GM12878 (cell line): ENCODE data around the gene ZDHHC21. TPM values are rescaled to one million over a fixed set of nuclear protein-coding genes. Genes with fewer than 3 reads are reported as not detected.

Source experiments
- BHLHE40 ChIP-seq, 2 experiments: fragments of 450-650 bp in 1 of 2; IDR thresholded peaks; 2 replicates each; pipeline ENCODE4 v1.6.1; 2011 to 2017; ENCODE audit warnings: low read depth in 2 of 2, borderline replicate concordance in 1 of 2, improper control_type of control experiment in 1 of 2, low read length in 1 of 2, mild to moderate bottlenecking in 1 of 2
- DPF2 ChIP-seq: fragments of 450-650 bp; IDR thresholded peaks from 2 replicates; pipeline ENCODE4 v1.6.1; 2017; ENCODE audit warnings: mild to moderate bottlenecking
- ETV6 ChIP-seq, 2 experiments: fragments of 450-650 bp in 1 of 2; IDR thresholded peaks in 1 of 2; conservative IDR thresholded peaks in 1 of 2; 2 replicates each; pipeline ENCODE4 v1.6.1; 2014; ENCODE audit warnings: antibody characterized with exemption in 1 of 2, borderline replicate concordance in 1 of 2, low read depth in 1 of 2, mild to moderate bottlenecking in 1 of 2, moderate library complexity in 1 of 2
- FOXM1 ChIP-seq: IDR thresholded peaks from 2 replicates; pipeline ENCODE4 v1.6.1; 2012; ENCODE audit warnings: low read depth, mild to moderate bottlenecking, inconsistent platforms, low read length, moderate library complexity
- GATAD2B ChIP-seq: fragments of 450-650 bp; conservative IDR thresholded peaks from 2 replicates; pipeline ENCODE4 v1.6.1; 2017; ENCODE audit warnings: low read depth, mild to moderate bottlenecking, moderate library complexity
- IKZF1 ChIP-seq: fragments of 450-650 bp; conservative IDR thresholded peaks from 2 replicates; pipeline ENCODE4 v1.6.1; 2017; ENCODE audit warnings: antibody characterized with exemption, mild to moderate bottlenecking
- IKZF2 ChIP-seq, 2 experiments: fragments of 450-650 bp; IDR thresholded peaks; 2 replicates each; pipeline ENCODE4 v1.6.1; 2017; ENCODE audit warnings: mild to moderate bottlenecking in 2 of 2, moderate library complexity in 2 of 2
- JUND ChIP-seq: IDR thresholded peaks from 2 replicates; pipeline ENCODE4 v1.6.1; 2012; ENCODE audit warnings: low read depth, mild to moderate bottlenecking, low read length, improper control_type of control experiment, moderate library complexity
- LARP7 ChIP-seq: fragments of 450-650 bp; IDR thresholded peaks from 2 replicates; pipeline ENCODE4 v1.6.1; 2017; ENCODE audit warnings: mild to moderate bottlenecking
- NBN ChIP-seq: fragments of 450-650 bp; IDR thresholded peaks from 2 replicates; pipeline ENCODE4 v1.6.1; 2016
- NR2C1 ChIP-seq: fragments of 450-650 bp; IDR thresholded peaks from 2 replicates; pipeline ENCODE4 v1.6.1; 2017; ENCODE audit warnings: antibody characterized with exemption, mild to moderate bottlenecking, moderate library complexity
- NR2F1 ChIP-seq: fragments of 450-650 bp; conservative IDR thresholded peaks from 2 replicates; pipeline ENCODE4 v1.6.1; 2017; ENCODE audit warnings: mild to moderate bottlenecking
- POLR2A ChIP-seq: IDR thresholded peaks from 2 replicates; pipeline ENCODE4 v1.6.1; 2011; ENCODE audit warnings: low read depth, mild to moderate bottlenecking, low read length
- RB1 ChIP-seq: fragments of 450-650 bp; formaldehyde crosslinking; IDR thresholded peaks from 2 replicates; pipeline ENCODE4 v1.6.1; 2017; ENCODE audit warnings: mild to moderate bottlenecking, borderline replicate concordance
- RCOR1 ChIP-seq: conservative IDR thresholded peaks from 2 replicates; pipeline ENCODE4 v1.6.1; 2012; ENCODE audit warnings: low read depth, low read length, improper control_type of control experiment
- RELA ChIP-seq: fragments of 450-650 bp; IDR thresholded peaks from 2 replicates; pipeline ENCODE4 v1.8.0; 2014; ENCODE audit warnings: borderline replicate concordance; ENCODE audit not compliant: partially characterized antibody
- SMARCA5 ChIP-seq: fragments of 450-650 bp; IDR thresholded peaks from 2 replicates; pipeline ENCODE4 v1.6.1; 2017; ENCODE audit warnings: mild to moderate bottlenecking
- SPI1 ChIP-seq: IDR thresholded peaks from 2 replicates; pipeline ENCODE4 v1.6.1; 2011; ENCODE audit warnings: low read depth, mild to moderate bottlenecking, low read length, moderate library complexity, borderline replicate concordance; ENCODE audit not compliant: insufficient read depth
- TAF1 ChIP-seq: IDR thresholded peaks from 2 replicates; pipeline ENCODE4 v1.6.1; 2011; ENCODE audit warnings: mild to moderate bottlenecking, low read depth, low read length, borderline replicate concordance
- USF2 ChIP-seq: IDR thresholded peaks from 2 replicates; pipeline ENCODE4 v1.6.1; 2011; ENCODE audit warnings: low read depth, low read length, improper control_type of control experiment, borderline replicate concordance
- ZNF24 ChIP-seq: fragments of 450-650 bp; IDR thresholded peaks from 2 replicates; pipeline ENCODE4 v1.6.1; 2017; ENCODE audit warnings: antibody characterized with exemption, mild to moderate bottlenecking
- polyA plus RNA-seq, 11 experiments: library from polyadenylated mRNA; depleted of rRNA in 4 of 11; unstranded in 6 of 11; stranded (reverse) in 5 of 11; fragments of >200 nt; fragmentation: Nextera tagmentation in 4 of 11; fragmentation: Illumina TruSeq in 1 of 11; extraction: Ambion mirVana in 4 of 11; extraction: Trizol in 1 of 11; gene quantifications; 1 replicate in 1 of 11; 2 replicates in 10 of 11; pipeline versions ENCODE4 v1.2.1 to v1.2.3, GENCODE V29; 2011 to 2016; ENCODE audit warnings: inconsistent platforms in 2 of 11, missing spikeins in 2 of 11, low read depth in 1 of 11
- total RNA-seq, 4 experiments: library from RNA; depleted of rRNA in 3 of 4; stranded (reverse); fragments of >200 nt in 3 of 4; fragmentation: Illumina TruSeq in 1 of 4; extraction: Trizol in 1 of 4; gene quantifications; 2 replicates each; pipeline versions ENCODE4 v1.2.1 to v1.2.3, GENCODE V29; 2013 to 2021
- TF ChIP-seq, protein P1 (sequence below): IDR thresholded peaks from 2 replicates; pipeline ENCODE4 v1.6.1; 2012; ENCODE audit warnings: low read depth, low read length, improper control_type of control experiment
- TF ChIP-seq, protein P2 (sequence below): IDR thresholded peaks from 2 replicates; pipeline ENCODE4 v1.6.1; 2011; ENCODE audit warnings: borderline replicate concordance, low read depth, mild to moderate bottlenecking, moderate library complexity, mixed read lengths, low read length; ENCODE audit not compliant: insufficient read depth; ENCODE audit errors: extremely low read length
- TF ChIP-seq, protein P3 (sequence below): fragments of 150-350 bp; IDR thresholded peaks from 2 replicates; pipeline ENCODE4 v1.6.1; 2016; ENCODE audit warnings: low read depth, low read length

The ZDHHC21 gene
- total and polyA plus RNA-seq, 10 of the 15 experiments (the other 5 are each of a cell fraction or from before 2014, with no cell fraction given), result 2.6 to 14.6 (median 9.1) TPM

GRCh38 chr9:14693251-14693861 lies at the start of gene ZDHHC21 (continued):
- TF ChIP-seq, protein P1, sequence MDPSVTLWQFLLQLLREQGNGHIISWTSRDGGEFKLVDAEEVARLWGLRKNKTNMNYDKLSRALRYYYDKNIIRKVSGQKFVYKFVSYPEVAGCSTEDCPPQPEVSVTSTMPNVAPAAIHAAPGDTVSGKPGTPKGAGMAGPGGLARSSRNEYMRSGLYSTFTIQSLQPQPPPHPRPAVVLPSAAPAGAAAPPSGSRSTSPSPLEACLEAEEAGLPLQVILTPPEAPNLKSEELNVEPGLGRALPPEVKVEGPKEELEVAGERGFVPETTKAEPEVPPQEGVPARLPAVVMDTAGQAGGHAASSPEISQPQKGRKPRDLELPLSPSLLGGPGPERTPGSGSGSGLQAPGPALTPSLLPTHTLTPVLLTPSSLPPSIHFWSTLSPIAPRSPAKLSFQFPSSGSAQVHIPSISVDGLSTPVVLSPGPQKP, result no peak
- no peak for TF ChIP-seq RCOR1
- TF ChIP-seq NR2C1, result peak; percentile 72
- TF ChIP-seq ZNF24, result no peak
- TF ChIP-seq, protein P2, sequence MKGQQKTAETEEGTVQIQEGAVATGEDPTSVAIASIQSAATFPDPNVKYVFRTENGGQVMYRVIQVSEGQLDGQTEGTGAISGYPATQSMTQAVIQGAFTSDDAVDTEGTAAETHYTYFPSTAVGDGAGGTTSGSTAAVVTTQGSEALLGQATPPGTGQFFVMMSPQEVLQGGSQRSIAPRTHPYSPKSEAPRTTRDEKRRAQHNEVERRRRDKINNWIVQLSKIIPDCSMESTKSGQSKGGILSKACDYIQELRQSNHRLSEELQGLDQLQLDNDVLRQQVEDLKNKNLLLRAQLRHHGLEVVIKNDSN, result peak; percentile 2
- TF ChIP-seq TAF1, result 0 out of 2 replicates have a peak, but pooled peaks have one; percentile 36
- peak in 1 of 2 experiments; percentile 14; a peak in 1 of 4 replicates for TF ChIP-seq IKZF2 (IDR thresholded peaks at IDR 0.05)
- TF ChIP-seq DPF2, result peak; percentile 61
- TF ChIP-seq IKZF1, result peak; percentile 80
- peak; percentile 83 for TF ChIP-seq LARP7
- peak; percentile 92 for TF ChIP-seq POLR2A
- 0 out of 2 replicates have a peak, but pooled peaks have one; percentile 48 for TF ChIP-seq SMARCA5
- no peak for TF ChIP-seq USF2
- TF ChIP-seq ETV6 (conservative IDR thresholded peaks at IDR 0.05 in 1 of 2, IDR thresholded peaks at IDR 0.05 in 1 of 2; ENCODE audit: borderline replicate concordance in 1 of 2, low read depth in 1 of 2), result no peak
- TF ChIP-seq NR2F1, result 0 out of 2 replicates have a peak, but pooled peaks have one; percentile 22
- TF ChIP-seq GATAD2B, result peak; percentile 94
- no peak for TF ChIP-seq SPI1
- 0 out of 2 replicates have a peak, but pooled peaks have one; percentile 27 for TF ChIP-seq NBN
- peak; percentile 42 for TF ChIP-seq RELA
- TF ChIP-seq RB1, result peak; percentile 92; the same call in 1 of the 2 replicates
- no peak for TF ChIP-seq FOXM1
- peak in 1 of 2 experiments; percentile 68; a peak in 2 of 4 replicates for TF ChIP-seq BHLHE40 (IDR thresholded peaks at IDR 0.05; ENCODE audit: borderline replicate concordance in 1 of 2, low read depth in 2 of 2, low read length in 1 of 2)
- TF ChIP-seq JUND, result peak; percentile 8; the same call in 1 of the 2 replicates
- TF ChIP-seq, protein P3, sequence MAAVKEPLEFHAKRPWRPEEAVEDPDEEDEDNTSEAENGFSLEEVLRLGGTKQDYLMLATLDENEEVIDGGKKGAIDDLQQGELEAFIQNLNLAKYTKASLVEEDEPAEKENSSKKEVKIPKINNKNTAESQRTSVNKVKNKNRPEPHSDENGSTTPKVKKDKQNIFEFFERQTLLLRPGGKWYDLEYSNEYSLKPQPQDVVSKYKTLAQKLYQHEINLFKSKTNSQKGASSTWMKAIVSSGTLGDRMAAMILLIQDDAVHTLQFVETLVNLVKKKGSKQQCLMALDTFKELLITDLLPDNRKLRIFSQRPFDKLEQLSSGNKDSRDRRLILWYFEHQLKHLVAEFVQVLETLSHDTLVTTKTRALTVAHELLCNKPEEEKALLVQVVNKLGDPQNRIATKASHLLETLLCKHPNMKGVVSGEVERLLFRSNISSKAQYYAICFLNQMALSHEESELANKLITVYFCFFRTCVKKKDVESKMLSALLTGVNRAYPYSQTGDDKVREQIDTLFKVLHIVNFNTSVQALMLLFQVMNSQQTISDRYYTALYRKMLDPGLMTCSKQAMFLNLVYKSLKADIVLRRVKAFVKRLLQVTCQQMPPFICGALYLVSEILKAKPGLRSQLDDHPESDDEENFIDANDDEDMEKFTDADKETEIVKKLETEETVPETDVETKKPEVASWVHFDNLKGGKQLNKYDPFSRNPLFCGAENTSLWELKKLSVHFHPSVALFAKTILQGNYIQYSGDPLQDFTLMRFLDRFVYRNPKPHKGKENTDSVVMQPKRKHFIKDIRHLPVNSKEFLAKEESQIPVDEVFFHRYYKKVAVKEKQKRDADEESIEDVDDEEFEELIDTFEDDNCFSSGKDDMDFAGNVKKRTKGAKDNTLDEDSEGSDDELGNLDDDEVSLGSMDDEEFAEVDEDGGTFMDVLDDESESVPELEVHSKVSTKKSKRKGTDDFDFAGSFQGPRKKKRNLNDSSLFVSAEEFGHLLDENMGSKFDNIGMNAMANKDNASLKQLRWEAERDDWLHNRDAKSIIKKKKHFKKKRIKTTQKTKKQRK, result no peak
